NCI-H128 (cell line): ENCODE data around the gene BNIP3.

Source experiments
- DNase-seq: peaks from one replicate; lab custom pipeline; 2025; ENCODE audit not compliant: unreplicated experiment; lab: John Stamatoyannopoulos, UW

BNIP3 gene, protein sequence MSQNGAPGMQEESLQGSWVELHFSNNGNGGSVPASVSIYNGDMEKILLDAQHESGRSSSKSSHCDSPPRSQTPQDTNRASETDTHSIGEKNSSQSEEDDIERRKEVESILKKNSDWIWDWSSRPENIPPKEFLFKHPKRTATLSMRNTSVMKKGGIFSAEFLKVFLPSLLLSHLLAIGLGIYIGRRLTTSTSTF

GRCh38 chr10:131981429-131982184, at the start of gene BNIP3:
Gene BNIP3 (minus strand): TSS chr10:131981923. CDS start chr10:131981806, 117 bp downstream.
- DNase-seq, result peak; percentile 78

DNA sequence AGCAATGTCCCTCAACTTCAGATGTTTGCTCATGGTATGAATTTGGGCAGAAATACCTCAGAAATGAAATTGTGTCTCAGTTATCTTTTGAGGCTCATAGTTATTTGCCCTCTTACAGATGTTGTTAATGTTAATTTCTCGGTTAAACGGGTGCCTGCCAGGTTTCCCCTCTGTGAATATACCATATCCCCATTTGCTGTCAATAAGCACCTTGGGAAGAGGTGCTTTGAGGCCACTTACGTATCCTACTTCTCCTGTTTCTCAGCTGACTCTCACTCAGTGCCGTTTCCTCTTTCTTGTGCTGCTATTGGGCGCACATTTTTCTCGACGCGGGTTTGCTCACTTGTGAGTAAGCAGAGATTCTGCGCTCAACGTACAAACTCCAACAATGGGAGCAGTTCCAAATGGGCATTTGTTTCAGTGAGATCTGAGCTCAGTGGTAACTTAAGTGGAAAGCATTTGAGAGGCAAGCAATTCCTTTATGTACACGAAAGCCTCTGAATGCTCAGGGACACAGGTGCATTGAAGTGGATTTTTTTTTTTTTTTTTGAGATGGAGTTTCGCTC, 49.3 kb upstream of the BNIP3 start:
- peak; percentile 65 for DNase-seq

- DNase-seq, result no peak
Observed at GRCh38 chr10:132028706-132029105, 47.0 kb upstream of the BNIP3 start.

DNA sequence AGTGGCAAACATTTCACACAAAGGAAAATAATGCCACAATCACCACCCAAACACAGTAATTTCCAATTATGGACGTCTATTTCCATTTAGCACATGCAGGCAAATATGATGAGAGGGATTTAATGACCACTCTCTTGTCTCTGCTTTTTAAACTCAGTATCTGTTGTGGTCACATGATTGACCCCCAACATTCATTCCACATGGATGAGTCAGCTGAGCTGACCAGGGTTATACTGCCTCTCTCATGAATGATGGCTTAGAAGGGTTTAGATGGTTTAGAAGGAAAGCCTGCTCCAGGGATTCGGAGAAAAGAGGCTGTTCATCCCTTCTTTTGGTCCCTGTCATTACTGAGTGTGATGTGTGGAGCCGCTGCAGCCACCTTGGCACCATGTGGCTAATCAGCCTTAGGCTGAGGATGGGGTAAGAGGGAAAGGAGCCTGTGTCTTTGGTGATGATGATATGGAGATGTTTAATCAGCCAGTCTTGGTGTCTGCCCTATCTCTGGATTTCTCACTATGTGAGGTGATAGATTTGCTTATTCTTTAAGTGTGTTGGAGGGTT, 45.8 kb upstream of the BNIP3 start:
- no peak for DNase-seq

DNA sequence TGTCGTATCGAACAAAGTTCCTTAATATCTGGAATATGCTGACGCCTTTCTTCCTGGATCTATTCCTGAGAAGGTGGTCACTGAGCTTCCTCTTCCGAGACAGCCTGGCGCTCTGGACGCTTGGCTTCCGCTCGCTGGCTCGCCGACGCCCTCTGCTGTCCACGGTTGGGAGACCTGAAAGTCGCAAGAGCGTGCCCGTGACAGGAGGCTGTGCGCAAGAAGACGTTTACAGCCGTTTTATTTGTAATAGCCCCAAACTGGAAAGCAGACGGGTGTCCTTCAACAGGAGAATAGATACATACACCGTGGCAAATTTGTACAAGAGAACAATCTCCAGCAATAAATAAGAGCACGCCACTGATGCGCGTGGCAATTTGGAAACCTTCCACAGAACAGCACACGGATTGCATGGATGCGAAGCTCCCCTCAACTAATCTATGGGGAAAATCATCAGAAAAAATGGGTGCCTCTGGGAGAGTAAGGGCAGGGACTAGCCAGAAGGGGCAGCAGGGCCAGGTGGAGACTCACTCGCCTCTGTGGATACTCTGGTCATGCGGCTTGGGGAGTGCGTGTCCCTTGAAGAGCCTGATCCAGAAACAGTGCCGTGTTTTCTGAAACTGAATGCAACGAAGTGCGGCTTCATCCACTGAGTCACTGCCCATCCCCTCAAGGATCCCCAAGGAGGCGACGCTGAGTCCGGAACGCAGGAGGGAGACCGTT, 41.5 kb upstream of the BNIP3 start:
- peak; percentile 47 for DNase-seq

DNA sequence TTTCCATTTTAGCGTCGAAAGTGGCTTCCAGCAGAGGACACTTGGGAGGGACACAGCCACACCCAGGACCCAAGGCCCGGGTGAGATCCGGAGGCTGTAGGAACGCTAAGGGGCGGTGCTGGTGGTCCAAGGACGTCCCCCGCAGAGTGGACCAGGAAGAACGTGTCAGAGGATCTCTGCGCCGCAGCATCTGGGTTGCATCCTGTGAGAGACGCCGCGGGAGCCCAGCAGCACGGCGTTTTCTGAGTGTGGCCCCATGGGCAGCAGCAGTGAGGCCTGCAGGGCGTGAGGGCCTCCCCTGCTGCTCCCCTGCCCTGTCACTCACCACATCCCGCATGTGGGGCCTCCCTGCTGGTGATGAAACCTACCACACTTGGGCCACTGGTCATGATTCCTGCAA, 40.5 kb upstream of the BNIP3 start:
- DNase-seq, result no peak

GRCh38 chr10:132021504-132022143, 39.9 kb upstream of the BNIP3 start:
- no peak for DNase-seq

GRCh38 chr10:132021046-132021445, 39.3 kb upstream of the BNIP3 start:
- no peak for DNase-seq

DNA sequence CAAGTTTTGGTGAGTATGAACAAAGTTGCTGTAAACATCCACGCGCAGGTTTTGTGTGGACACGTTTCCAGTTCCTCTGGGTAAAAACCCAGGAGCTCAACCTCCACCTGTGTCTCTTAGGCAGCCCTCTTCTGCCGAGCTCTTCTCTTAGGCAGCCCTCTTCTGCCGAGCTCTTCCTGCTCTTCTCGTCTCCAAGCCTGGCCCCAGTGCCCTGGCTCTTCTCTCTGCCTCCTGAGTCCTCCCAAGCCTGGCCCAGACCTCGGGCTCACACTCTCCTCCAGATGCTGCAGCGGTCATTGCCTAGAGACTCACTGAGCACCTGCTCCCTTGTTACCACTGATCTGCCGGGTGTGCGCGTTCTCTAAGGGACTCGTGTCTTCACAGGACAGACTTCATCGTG, 38.7 kb upstream of the BNIP3 start:
- DNase-seq, result no peak

GRCh38 chr10:132019366-132019765, 37.6 kb upstream of the BNIP3 start:
- DNase-seq, result no peak

- DNase-seq, result no peak
Observed at GRCh38 chr10:132018446-132018845, 36.7 kb upstream of the BNIP3 start.

DNA sequence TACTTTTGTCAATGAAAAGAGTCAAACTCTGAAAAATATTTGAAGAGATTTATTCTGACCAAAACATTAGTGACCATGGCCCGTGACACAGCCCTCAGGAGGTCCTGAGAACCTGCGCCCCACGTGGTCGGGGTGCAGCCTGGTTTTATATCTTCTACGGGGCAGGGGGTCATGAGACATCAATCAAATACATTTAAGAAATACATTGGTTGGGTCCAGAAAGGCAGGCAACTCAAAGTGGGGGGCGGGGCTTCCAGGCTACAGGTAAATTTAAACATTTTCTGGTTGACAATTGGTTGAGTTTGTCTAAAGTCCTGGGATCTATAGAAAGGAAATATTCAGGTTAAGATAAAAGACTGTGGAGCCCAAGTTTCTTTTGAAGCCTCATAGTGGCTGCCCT, 34.8 kb upstream of the BNIP3 start:
- DNase-seq, result no peak

- no peak for DNase-seq
Observed at GRCh38 chr10:132011445-132011844, 29.7 kb upstream of the BNIP3 start.

DNA sequence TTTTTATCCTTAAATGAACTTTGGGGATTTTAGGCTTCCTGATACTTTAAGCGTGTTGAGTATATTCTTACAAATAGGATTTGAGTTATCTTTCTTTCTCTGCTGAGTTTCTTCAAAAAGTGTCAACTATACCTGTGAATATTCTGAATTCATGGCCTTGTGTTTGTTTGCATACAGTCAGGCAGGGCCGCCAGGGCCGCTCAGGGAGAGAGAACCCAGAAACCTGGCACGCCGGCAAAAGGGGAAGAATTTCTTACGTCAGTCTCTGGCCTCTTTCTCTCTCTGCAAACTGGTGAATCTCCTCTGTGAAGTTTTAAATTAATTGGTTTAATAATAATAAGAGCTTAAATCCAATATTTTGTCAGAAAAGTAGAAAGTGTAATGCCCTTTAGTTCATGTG, 29.3 kb upstream of the BNIP3 start:
- DNase-seq, result no peak

GRCh38 chr10:132010483-132010882, 28.8 kb upstream of the BNIP3 start:
- no peak for DNase-seq

DNA sequence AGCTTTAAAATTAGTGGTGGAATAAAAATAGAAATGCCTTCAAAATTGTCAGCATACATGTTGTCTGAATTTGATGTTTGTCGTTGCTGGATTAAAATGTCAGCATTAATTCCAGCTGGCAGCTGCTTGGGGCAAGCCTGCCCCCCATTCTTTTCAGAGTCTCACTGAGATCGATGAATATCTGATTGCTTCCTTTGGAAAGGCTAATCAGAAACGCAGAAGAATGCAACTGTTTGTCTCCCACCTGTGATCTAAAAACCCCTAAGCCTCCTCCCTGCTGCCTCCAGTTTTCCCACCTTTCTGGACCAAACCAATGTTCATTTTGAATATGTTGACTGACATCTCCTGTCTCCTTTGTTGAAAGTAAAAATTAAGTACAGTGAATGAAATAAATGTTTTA, 27.9 kb upstream of the BNIP3 start:
- DNase-seq, result no peak

DNA sequence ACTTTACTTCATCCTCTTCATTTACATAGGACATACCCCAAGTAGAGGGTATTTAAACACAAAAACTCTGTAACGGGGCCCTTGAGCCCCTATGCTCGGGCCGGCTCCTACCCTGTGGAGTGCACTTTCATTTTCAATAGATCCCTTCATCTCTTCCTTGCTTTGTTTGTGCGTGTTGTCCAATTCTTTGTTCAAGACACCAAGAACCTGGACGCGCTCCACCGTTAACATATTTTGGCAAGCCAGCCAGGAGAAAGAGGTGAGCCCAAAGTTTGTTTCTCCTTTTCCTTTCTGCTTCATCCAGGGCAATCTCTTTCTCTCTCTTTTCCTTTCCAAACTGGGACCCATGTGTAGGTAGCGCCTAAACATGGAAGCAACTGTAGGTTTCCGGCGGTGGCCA, 26.0 kb upstream of the BNIP3 start:
- no peak for DNase-seq

GRCh38 chr10:132006966-132007365, 25.2 kb upstream of the BNIP3 start:
- no peak for DNase-seq

DNA sequence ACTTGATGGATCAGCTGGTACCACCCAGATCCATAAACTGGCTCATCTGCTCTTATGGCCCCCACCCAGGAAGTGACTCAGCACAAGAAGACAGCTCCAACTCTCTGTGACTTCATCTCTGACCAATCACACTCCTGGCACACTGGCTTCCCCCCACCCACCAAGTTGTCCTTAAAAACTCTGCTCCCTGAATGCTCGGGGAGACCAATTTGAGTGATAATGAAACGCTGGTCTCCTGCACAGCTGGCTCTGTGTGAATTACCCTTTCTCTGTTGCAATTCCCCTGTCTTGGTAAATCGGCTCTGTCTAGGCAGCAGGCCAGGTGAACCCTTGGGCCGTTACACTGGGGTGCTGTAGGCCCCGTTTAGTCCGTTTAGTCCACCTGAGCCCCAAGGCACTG, 23.4 kb upstream of the BNIP3 start:
- no peak for DNase-seq

DNA sequence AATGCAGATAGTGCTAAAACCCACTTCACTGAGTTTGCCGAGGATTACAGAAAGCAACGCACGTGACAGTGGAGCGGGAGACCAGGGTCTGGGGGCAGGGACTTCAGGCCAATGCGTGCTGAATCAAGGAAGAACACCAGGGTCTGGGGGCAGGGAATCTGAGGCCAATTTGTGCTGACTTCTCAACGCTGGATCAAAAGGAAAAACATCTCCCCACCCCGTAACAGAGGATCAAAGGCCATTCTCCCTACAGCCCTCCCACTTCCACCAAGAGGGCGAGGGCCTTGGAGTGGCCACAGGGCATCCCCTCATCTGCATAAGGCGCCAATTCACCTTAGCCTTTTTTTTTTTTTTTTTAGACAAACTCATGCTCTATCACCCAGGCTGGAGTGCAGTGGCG, 22.3 kb upstream of the BNIP3 start:
- DNase-seq, result no peak

DNA sequence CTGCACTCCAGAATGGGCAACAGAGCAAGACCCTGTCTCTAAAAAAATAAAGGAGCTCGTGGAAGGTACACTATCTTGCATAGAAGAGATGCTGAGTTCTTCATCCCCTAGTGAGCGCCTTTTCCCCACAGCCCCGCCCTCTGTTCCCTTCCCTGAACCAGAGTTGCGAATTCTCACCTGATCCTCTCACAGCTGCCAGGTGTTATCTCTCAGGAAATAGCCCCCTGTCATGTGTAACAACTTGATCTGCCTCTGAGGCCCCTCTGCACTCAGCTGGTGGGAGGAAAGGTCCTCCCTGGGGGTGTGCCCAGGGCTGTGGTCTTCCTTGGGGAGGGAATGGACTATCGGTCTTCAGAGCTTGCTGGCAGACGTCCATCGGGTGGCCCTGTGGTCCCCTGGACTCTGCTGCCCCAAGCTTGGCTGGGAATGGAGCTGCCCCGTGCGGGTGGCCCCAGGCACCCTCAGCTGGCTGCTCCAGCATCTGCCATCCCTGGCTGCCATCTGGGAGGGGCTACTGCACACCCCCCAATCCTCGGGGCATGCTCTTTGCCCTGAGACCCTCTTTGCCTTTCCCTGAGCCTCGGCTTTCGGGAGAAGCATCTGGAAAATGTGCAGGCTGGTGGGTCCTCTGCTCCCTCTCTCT, 21.7 kb upstream of the BNIP3 start:
- DNase-seq, result no peak
